HCT116 (cell line): Measurements from ENCODE around the gene C5orf34. TPM values are rescaled to one million over a fixed set of nuclear protein-coding genes. Genes with fewer than 3 reads are reported as not detected.

Experiments
- ATAC-seq: fragments of 200-7000 bp; cut with Tn5 transposase; 2 replicates; pipeline ENCODE4 v1.9.1; 2020; ENCODE audit warnings: mild to moderate bottlenecking, moderate library complexity
- BruUV-seq: library from RNA; stranded (reverse); fragments of 400-500 nt; replicated peaks from 2 replicates; lab custom pipeline; 2021; lab: Mats Ljungman, UMichigan
- CTCF ChIA-PET: fragments of 300-600 bp; sonication (Branson Sonifier 250); formaldehyde crosslinking; loops from one replicate; lab custom pipeline; 2021; ENCODE audit warnings: antibody characterized with exemption; lab: Charles Lee
- POLR2A ChIA-PET: fragments of 300-600, 350-600 bp; sonication (Branson Sonifier 250); formaldehyde crosslinking; loops from one replicate; lab custom pipeline; 2021; ENCODE audit warnings: antibody characterized with exemption; lab: Charles Lee
- RAD21 ChIA-PET, 2 experiments: fragments of 300-600 bp; sonication (Branson Sonifier 250); formaldehyde crosslinking; loops; one replicate each; lab custom pipeline; 2023; ENCODE audit warnings: low total read pairs in 2 of 2; ENCODE audit not compliant: uncharacterized antibody in 2 of 2, unreplicated experiment in 2 of 2, low non-redundant PET in 1 of 2; lab: Charles Lee
- DNase-seq: peaks from one replicate; pipeline ENCODE4 v3.0.0-alpha.2; 2010; ENCODE audit warnings: low read depth, low spot score
- H2AFZ ChIP-seq: fragments of 200-600 bp; shearing (Covaris generic), sonication (generic); 2 replicates; pipeline ENCODE4 v1.6.1; 2017; ENCODE audit warnings: low read depth, mixed run types, mixed read lengths, antibody characterized with exemption, low read length; ENCODE audit not compliant: poor library complexity, severe bottlenecking
- H3K27ac ChIP-seq: 2 replicates; pipeline ENCODE4 v1.5.1; 2012; ENCODE audit warnings: low read depth, low read length
- H3K27me3 ChIP-seq: fragments of 200-600 bp; sonication (generic); 2 replicates; pipeline ENCODE4 v1.6.1; 2016; ENCODE audit warnings: mixed run types, low read length, mixed read lengths; ENCODE audit not compliant: insufficient read depth
- H3K36me3 ChIP-seq, 2 experiments: fragments of 200-500 bp in 1 of 2; fragments of 200-600 bp in 1 of 2; sonication (Bioruptor generic) in 1 of 2; sonication (generic) in 1 of 2; 2 replicates each; pipeline versions ENCODE4 v1.5.1 to v1.6.1; 2014 to 2016; ENCODE audit warnings: low read length in 2 of 2, inconsistent platforms in 1 of 2, mixed read lengths in 1 of 2, mixed run types in 1 of 2; ENCODE audit not compliant: insufficient read depth in 2 of 2, control insufficient read depth in 1 of 2
- H3K4me1 ChIP-seq, 2 experiments: fragments of 200-600 bp in 1 of 2; sonication (generic) in 1 of 2; 2 replicates each; pipeline versions ENCODE4 v1.5.1 to v1.6.1; 2012 to 2017; ENCODE audit warnings: low read length in 2 of 2, inconsistent platforms in 1 of 2, mild to moderate bottlenecking in 1 of 2, mixed read lengths in 1 of 2, mixed run types in 1 of 2, moderate library complexity in 1 of 2; ENCODE audit not compliant: insufficient read depth in 2 of 2, control insufficient read depth in 1 of 2
- H3K4me2 ChIP-seq: fragments of 200-600 bp; sonication (generic); 2 replicates; pipeline ENCODE4 v1.6.1; 2017; ENCODE audit warnings: mixed run types, low read length, mixed read lengths
- H3K4me3 ChIP-seq, 2 experiments: fragments of 200-600 bp in 1 of 2; sonication (generic) in 1 of 2; replicated peaks in 1 of 2; 2 replicates each; pipeline ENCODE4 v1.5.1; 2011 to 2016; ENCODE audit warnings: low read length in 2 of 2, control low read depth in 1 of 2, low read depth in 1 of 2, mild to moderate bottlenecking in 1 of 2, mixed read lengths in 1 of 2, mixed run types in 1 of 2
- H3K79me2 ChIP-seq: fragments of 200-600 bp; sonication (generic); 2 replicates; pipeline ENCODE4 v1.6.1; 2017; ENCODE audit warnings: mild to moderate bottlenecking, mixed run types, low read length, moderate library complexity, mixed read lengths; ENCODE audit not compliant: insufficient read depth
- H3K9ac ChIP-seq: fragments of 200-600 bp; sonication (generic); 2 replicates; pipeline ENCODE4 v1.6.1; 2016; ENCODE audit warnings: low read length, mixed read lengths
- H3K9me2 ChIP-seq: fragments of 200-600 bp; sonication (generic), shearing (Covaris generic); 2 replicates; pipeline ENCODE4 v1.6.1; 2017; ENCODE audit warnings: mixed run types, mild to moderate bottlenecking, moderate library complexity; ENCODE audit not compliant: insufficient read depth
- H3K9me3 ChIP-seq, 2 experiments: fragments of 200-500 bp in 1 of 2; fragments of 200-600 bp in 1 of 2; sonication (Bioruptor generic) in 1 of 2; sonication (generic) in 1 of 2; 2 replicates each; pipeline ENCODE4 v1.6.1; 2014 to 2017; ENCODE audit warnings: low read length in 2 of 2, mixed read lengths in 2 of 2, inconsistent platforms in 1 of 2, low read depth in 1 of 2, mild to moderate bottlenecking in 1 of 2, mixed run types in 1 of 2, moderate library complexity in 1 of 2; ENCODE audit not compliant: control insufficient read depth in 1 of 2, insufficient read depth in 1 of 2
- H4K20me1 ChIP-seq: fragments of 200-600 bp; sonication (generic), shearing (Covaris generic); 2 replicates; pipeline ENCODE4 v1.6.1; 2017; ENCODE audit warnings: mixed run types, mild to moderate bottlenecking, moderate library complexity; ENCODE audit not compliant: insufficient read depth
- CBX3 ChIP-seq: IDR thresholded peaks from 2 replicates; pipeline ENCODE4 v1.6.1; 2012; ENCODE audit warnings: low read depth
- ELF1 ChIP-seq: IDR thresholded peaks from 2 replicates; pipeline ENCODE4 v1.6.1; 2012; ENCODE audit warnings: low read depth, borderline replicate concordance
- FOSL1 ChIP-seq: IDR thresholded peaks from 2 replicates; pipeline ENCODE4 v1.6.1; 2012; ENCODE audit warnings: low read depth
- POLR2A ChIP-seq: IDR thresholded peaks from 2 replicates; pipeline ENCODE4 v1.7.0; 2011; ENCODE audit warnings: borderline replicate concordance; ENCODE audit not compliant: insufficient read depth, insufficient read length; ENCODE audit errors: extremely low read depth
- RAD21 ChIP-seq: IDR thresholded peaks from 2 replicates; pipeline ENCODE4 v1.6.1; 2012; ENCODE audit warnings: low read depth, mild to moderate bottlenecking
- SIN3A ChIP-seq: IDR thresholded peaks from 2 replicates; pipeline ENCODE4 v1.6.1; 2012; ENCODE audit warnings: low read depth
- SP1 ChIP-seq: IDR thresholded peaks from 2 replicates; pipeline ENCODE4 v1.6.1; 2012; ENCODE audit warnings: low read depth
- SRF ChIP-seq: IDR thresholded peaks from 2 replicates; pipeline ENCODE4 v1.6.1; 2012; ENCODE audit warnings: low read depth
- ZFX ChIP-seq: fragments of 450-650 bp; IDR thresholded peaks from 2 replicates; pipeline ENCODE4 v1.6.1; 2017
- intact Hi-C: fragments of 100-400 bp; cut with micrococcal nuclease; formaldehyde crosslinking; loops from 2 replicates; pipeline ENCODE4 v1.10.0; 2022
- total RNA-seq: library from RNA; stranded (reverse); gene quantifications from one replicate; pipeline ENCODE4 v1.2.1, GENCODE V29; 2021; ENCODE audit not compliant: unreplicated experiment
- TF ChIP-seq, protein P1 (sequence below), 3 experiments: fragments of 200-600 bp in 1 of 3; sonication (generic) in 1 of 3; IDR thresholded peaks in 2 of 3; conservative IDR thresholded peaks in 1 of 3; 2 replicates each; pipeline ENCODE4 v1.5.1; 2012 to 2017; ENCODE audit warnings: low read depth in 2 of 3, low read length in 2 of 3, antibody characterized with exemption in 1 of 3, borderline replicate concordance in 1 of 3, control low read depth in 1 of 3, mild to moderate bottlenecking in 1 of 3, mixed read lengths in 1 of 3, mixed run types in 1 of 3, moderate library complexity in 1 of 3; ENCODE audit not compliant: insufficient read depth in 1 of 3
- TF ChIP-seq, protein P2 (sequence below): IDR thresholded peaks from 2 replicates; pipeline ENCODE4 v1.6.1; 2012
- TF ChIP-seq, protein P3 (sequence below): IDR thresholded peaks from 2 replicates; pipeline ENCODE4 v1.6.1; 2011; ENCODE audit warnings: mild to moderate bottlenecking, low read length, moderate library complexity; ENCODE audit not compliant: insufficient replicate concordance; ENCODE audit errors: extremely low read depth

The C5orf34 gene
- total RNA-seq, 1 experiment from 2014 or later = 4.8 TPM

DNA sequence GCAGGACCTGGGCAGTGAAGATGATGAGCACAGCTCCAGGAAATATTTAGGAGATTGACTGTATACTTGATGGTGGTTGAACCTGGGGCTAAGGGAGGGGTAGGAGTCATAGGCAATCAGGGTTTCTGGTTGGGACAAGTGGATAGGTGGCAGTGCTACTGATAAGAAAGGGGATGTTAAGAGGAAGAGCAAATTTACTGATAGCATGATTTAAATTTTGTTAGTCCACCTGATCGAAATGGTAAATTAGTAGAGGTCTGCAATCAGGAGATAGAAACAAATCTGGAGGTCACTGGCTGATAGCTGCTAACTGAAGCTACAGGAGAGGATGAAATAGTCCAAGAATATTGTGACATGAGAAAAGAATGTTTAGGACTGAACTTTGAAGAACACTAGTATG is 5.7 kb upstream of the C5orf34 start (continued):
- TF ChIP-seq, protein P1, sequence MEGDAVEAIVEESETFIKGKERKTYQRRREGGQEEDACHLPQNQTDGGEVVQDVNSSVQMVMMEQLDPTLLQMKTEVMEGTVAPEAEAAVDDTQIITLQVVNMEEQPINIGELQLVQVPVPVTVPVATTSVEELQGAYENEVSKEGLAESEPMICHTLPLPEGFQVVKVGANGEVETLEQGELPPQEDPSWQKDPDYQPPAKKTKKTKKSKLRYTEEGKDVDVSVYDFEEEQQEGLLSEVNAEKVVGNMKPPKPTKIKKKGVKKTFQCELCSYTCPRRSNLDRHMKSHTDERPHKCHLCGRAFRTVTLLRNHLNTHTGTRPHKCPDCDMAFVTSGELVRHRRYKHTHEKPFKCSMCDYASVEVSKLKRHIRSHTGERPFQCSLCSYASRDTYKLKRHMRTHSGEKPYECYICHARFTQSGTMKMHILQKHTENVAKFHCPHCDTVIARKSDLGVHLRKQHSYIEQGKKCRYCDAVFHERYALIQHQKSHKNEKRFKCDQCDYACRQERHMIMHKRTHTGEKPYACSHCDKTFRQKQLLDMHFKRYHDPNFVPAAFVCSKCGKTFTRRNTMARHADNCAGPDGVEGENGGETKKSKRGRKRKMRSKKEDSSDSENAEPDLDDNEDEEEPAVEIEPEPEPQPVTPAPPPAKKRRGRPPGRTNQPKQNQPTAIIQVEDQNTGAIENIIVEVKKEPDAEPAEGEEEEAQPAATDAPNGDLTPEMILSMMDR (IDR thresholded peaks at IDR 0.05 in 2 of 3, conservative IDR thresholded peaks at IDR 0.05 in 1 of 3; ENCODE audit: borderline replicate concordance in 1 of 3, insufficient read depth in 1 of 3, low read depth in 2 of 3, low read length in 2 of 3) = no peak
- TF ChIP-seq SIN3A (no peak), ZFX (no peak), POLR2A (no peak), CBX3 (no peak)

DNA sequence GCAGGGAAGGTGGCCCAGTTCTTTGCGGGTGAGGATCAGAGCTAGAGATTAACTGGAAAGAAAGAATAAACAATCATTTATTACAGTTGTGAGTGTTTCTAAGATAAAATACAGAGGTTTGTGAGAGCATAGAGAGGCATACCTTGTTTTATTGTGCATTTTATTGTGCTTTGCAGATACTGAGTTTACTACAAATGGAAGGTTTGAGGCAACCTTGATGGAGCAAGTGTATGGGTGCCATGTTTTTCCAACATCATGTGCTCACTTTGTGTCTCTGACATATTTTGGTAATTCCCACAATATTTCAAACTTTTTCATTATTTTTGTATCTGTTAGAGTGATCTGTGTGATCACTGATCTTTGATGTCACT is 715 bp upstream of the C5orf34 start:
- Histone ChIP-seq H3K79me2 (peaks cover 16% of the 10 kb centered on the region), H3K4me3 (peak overlapping the region; percentile 80 to 85), H3K27ac (peak overlapping the region; percentile 70), H3K4me1 (peaks cover 5 to 18% of the 10 kb centered on the region in 2 experiments; a peak in 2 of 4 replicates), H3K9me2 (no peaks in the 10 kb centered on the region), H3K36me3 (no peaks in the 10 kb centered on the region), H3K27me3 (no peaks in the 10 kb centered on the region), H2AFZ (no peak overlapping the region), H3K9ac (peak overlapping the region; percentile 86), H4K20me1 (no peaks in the 10 kb centered on the region), H3K4me2 (peak overlapping the region; percentile 76), H3K9me3 (no peaks in the 10 kb centered on the region)
- POLR2A ChIA-PET = interaction anchor here (1.1 kb wide), 1 partner anchor 8 kb away, joined by 8 read pairs; no protein-coding TSS in a partner anchor
- CTCF ChIA-PET = interaction anchor here (1.2 kb wide), 1 partner anchor 32 kb away, joined by 5 read pairs; the partner anchor contains the start of gene TMEM267
- no TSS peak for BruUV-seq
- RAD21 ChIA-PET = no interaction called here
- ATAC-seq (no peak), DNase-seq (no peak)
- intact Hi-C loops = no loop called here
- no peak for TF ChIP-seq RAD21
- TF ChIP-seq, protein P1 (IDR thresholded peaks at IDR 0.05 in 2 of 3, conservative IDR thresholded peaks at IDR 0.05 in 1 of 3; ENCODE audit: borderline replicate concordance in 1 of 3, insufficient read depth in 1 of 3, low read depth in 2 of 3, low read length in 2 of 3) = no peak
- no peak for TF ChIP-seq FOSL1
- TF ChIP-seq, protein P2, sequence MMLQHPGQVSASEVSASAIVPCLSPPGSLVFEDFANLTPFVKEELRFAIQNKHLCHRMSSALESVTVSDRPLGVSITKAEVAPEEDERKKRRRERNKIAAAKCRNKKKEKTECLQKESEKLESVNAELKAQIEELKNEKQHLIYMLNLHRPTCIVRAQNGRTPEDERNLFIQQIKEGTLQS = no peak
- TF ChIP-seq CBX3 = no peak
- no peak for TF ChIP-seq SP1
- no peak for TF ChIP-seq ELF1
- TF ChIP-seq, protein P3, sequence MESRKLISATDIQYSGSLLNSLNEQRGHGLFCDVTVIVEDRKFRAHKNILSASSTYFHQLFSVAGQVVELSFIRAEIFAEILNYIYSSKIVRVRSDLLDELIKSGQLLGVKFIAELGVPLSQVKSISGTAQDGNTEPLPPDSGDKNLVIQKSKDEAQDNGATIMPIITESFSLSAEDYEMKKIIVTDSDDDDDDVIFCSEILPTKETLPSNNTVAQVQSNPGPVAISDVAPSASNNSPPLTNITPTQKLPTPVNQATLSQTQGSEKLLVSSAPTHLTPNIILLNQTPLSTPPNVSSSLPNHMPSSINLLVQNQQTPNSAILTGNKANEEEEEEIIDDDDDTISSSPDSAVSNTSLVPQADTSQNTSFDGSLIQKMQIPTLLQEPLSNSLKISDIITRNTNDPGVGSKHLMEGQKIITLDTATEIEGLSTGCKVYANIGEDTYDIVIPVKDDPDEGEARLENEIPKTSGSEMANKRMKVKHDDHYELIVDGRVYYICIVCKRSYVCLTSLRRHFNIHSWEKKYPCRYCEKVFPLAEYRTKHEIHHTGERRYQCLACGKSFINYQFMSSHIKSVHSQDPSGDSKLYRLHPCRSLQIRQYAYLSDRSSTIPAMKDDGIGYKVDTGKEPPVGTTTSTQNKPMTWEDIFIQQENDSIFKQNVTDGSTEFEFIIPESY = no peak
- TF ChIP-seq SRF = no peak
